GM19452 (cell line): ENCODE results near the gene LSP1.
"Not testable (repeated sequence)": the region's sequence is repeated elsewhere in the genome, so short reads cannot be mapped to it uniquely, and the experiment has no call there.

Source experiments
- ATAC-seq: cut with Tn5 transposase; IDR thresholded peaks from one replicate; pipeline ENCODE4 v1.9.1; 2021; ENCODE audit not compliant: unreplicated experiment

LSP1 gene, protein sequence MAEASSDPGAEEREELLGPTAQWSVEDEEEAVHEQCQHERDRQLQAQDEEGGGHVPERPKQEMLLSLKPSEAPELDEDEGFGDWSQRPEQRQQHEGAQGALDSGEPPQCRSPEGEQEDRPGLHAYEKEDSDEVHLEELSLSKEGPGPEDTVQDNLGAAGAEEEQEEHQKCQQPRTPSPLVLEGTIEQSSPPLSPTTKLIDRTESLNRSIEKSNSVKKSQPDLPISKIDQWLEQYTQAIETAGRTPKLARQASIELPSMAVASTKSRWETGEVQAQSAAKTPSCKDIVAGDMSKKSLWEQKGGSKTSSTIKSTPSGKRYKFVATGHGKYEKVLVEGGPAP

DNA sequence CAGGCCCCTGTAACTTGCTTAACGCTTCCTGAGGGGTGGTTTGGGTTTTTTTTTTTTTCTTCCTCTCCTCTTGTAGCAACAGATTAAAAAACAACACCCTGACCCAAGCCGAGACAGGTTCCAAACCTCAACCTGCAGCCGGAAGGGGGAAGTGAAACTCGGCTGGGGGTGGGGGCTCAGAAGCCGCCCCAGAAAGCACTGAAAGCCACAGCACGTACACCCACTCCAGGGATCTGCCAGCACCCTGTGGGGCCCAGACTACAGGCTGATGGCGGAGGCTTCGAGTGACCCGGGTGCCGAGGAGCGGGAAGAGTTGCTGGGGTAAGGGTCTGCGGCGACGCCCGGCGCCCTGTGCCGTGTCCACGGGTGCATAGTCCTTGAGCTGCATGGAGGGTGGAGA lies at the start of gene LSP1:
Gene LSP1, plus strand, starts transcription at position 208 of the 400 bp plus-strand sequence. Its CDS starts 61 bp downstream, at position 269.
- ATAC-seq: peak; percentile 38

DNA sequence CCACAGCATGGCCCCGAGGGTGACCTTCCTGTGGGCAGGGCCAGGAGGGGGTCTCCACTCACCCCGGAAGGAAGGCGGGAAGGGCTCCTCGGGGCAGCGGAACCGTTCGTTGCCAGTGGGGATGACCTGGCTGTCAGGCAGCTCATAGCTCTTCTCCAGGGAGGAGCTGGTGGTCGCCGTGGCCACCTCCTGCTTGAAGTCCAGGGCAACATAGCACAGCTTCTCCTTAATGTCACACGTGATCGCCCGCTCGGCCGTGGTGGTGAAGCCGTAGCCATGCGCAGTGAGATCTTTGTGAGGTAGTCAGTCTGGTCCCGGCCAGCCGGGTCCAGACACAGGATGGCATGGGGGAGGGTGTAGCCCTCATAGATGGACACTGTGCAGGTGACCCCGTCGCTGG lies 49.6 kb upstream of the LSP1 start:
- no peak for ATAC-seq

DNA sequence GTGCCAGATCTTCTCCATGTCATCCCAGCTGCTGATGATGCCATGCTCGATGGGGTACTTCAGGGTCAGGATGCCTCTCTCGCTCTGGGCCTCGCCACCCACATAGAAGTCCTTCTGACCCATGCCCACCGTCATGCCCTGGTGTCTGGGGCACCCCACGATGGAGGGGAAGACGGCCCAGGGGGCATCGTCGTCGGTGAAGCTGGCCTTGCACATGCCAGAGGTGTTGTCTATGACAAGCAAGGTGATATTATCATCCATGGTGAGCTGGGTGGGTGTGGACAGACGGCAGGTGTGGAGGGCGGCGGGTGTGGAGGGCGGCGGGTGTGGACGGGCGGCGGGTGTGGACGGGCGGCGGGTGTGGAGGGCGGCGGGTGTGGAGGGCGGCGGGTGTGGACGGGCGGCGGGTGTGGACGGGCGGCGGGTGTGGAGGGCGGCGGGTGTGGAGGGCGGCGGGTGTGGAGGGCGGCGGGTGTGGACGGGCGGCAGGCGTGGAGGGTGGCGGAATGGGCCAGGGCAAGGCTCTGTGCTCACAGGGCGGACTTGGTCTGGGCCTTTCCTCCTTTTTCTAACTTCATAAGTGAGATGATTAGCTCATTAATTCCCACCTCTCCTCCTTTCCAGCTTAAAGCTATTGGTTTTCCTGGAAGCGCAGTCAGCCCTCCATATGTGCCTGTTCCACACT lies 48.9 kb upstream of the LSP1 start:
- ATAC-seq: not testable (repeated sequence)

DNA sequence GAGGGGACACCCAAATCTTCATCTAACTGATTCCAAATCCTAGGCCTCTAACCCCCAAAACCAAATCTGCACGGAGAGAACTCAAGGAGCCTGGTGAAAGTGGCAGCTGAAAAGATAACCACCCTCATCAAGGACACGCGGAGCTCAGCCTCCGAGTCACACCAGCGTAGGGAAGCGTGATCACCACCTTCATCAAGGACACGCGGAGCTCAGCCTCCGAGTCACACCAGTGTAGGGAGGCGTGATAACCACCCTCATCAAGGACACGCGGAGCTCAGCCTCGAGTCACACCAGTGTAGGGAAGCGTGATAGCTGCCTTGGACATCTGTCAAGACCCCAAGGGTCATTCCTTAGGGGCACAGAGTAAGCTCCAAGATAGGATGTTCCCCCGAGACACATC lies 47.4 kb upstream of the LSP1 start:
- no peak for ATAC-seq

DNA sequence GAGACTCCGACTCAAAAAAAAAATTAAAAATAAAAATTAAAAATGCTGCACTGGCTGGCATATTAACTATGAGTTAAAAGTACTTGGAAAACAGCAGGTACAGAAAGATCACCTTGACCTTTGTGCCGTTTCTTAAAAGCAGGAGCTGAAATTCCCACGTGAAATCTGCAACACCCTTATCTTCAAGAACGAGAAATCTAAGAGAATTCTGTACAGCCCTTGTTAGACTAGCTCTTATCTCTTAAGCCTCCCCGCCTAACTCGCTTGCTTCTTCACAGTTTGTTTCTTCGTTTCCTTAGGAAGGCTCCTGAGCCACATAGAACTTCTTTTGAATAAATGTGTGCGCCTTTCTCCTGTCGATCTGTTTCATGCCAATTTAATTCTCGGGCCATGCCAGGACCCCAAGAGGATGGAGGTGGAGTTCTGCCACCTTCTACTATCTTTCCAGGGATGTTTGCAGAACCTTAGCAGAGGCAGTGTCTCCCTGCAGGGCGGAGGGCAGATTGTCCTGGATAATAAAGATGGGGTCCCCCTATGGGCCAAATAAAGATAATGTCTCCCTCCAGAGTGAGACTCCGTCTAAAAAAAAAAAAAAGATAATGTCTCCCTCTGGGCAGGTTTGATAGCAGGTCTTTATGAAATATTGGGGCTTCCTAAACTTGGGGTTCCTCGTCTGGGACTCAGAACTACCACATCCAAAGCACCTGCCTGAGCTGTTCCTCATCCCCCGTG lies 45.5 kb upstream of the LSP1 start:
- no peak for ATAC-seq

DNA sequence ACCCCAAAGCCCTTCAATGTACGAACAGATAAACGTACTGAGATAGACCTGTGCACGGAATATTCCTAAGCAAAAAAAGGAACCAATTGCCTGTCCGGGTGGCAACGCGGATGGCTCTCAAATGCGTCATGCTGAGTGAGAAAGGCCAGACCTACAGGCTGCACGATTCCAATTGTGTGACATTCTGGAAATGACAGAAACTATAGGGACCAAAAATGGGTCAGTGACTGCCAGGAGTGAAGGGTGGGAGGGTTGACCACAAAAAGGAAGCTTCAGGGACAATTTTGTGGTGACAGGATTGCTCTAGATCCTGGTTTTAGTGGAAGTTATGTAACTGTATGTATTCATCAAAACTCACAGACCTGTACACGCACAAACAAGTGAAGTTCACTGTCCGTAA lies 42.1 kb upstream of the LSP1 start:
- no peak for ATAC-seq

DNA sequence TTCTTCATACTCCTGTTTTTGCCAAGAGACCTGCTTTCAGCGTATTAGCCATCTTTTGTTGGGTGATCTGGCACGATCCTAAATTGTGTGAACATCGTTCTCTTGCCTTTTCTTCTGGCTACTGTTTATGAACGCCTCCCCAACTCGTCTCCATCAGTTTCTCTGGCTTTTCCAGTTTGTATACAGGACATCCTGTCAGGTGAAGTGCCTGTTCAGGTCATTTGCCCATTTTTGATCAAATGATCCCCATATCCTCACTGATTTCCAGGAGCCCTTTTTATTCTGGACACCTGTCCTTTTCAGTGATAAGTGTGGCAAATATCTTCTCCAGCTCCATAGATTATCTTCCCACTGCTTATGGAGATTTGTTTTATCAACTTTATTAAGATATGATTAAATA lies 40.6 kb upstream of the LSP1 start:
- no peak for ATAC-seq

DNA sequence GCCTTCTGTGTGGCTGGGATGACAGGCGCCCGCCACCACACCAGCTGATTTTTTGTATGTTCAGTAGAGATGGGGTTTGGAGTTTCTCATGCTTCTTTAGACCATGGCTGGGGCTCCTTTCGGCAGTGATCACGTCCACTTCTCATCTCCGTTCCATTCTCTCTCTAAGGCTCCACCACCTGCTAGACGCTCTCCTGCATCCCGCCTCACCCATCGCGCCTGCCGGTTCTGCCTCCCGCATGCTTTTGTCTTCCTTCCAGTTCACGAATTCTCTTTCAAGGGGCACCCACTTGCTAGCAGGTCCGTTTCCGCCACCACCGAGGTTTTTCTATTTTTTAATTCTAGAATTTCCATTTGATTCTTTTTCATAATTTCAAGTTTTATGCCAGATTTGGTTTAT lies 40.1 kb upstream of the LSP1 start:
- ATAC-seq: no peak

DNA sequence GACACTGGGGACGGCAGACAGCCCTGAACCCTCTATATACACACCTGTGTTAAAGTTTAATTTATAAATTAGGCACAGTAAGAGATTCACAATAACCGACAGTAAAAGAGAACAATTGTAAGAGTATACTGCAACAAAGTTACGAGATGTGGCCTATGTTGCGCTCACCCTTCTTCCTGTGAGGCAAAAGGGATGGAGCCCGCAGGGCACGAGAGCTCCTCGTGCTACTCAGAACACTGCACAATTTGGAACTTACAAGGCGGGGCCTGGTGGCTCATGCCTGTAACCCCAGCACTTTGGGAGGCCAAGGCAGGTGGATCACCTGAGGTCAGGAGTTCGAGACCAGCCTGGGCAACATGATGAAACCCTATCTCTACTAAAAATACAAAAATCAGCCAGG lies 39.5 kb upstream of the LSP1 start:
- not testable (repeated sequence) for ATAC-seq

DNA sequence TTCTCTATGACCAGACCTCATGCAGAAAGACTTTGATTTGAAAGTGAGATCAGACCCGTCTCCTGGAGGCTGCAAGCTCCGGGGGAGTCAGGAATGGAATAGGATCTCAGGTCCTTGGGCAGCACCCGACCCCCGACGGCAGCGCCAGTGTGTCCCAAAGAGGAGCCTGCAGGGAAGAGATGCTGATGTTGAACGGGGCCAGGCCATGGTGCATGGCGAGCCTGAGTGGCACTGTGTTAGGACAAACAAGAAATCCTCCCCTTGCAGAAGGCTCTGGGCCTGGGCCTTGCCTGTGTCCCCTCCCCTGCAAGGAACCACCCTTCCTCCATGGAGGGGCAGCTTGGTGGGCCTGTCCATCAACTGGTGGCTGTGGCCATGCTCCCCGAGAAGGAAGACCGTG lies 38.2 kb upstream of the LSP1 start:
- ATAC-seq: no peak

DNA sequence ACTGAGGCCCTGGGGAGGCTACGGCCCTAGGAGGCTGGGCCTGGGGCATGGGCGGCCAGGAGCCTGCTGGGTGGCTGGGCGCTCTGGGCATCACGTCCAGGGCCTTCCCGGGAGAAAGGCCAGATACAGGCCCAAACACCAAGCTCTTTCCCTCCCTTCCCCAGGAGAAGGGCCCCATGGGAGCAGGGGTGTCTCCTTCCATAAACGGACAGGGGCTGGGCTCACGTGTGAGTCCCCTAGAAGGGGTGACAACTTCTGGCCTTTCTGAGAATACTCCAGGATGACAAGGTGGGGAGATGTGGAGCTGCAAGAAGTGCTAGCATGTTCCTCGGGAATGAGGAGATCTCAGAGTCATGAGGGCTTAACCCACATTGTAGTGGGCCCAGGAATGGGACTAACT lies 37.6 kb upstream of the LSP1 start:
- ATAC-seq: no peak

DNA sequence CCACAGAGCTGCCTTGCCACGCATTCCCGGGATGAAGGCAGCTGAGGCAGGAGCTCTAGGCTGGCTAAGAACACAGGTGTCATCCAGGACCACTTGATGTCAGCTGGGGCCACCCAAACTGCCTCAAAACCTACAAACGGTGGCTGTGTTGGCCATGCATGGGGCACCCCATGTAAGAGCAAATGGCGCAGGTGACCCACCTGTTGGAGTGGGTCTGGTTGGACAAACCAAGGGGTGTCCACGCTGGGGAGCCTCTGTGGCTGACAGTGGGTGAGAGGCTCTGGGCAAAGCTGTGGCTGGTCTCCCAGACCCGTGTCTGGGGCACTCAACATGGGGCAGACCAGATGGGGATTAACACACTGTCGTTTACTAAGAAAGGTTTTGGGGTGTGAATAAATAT lies 37.1 kb upstream of the LSP1 start:
- no peak for ATAC-seq

DNA sequence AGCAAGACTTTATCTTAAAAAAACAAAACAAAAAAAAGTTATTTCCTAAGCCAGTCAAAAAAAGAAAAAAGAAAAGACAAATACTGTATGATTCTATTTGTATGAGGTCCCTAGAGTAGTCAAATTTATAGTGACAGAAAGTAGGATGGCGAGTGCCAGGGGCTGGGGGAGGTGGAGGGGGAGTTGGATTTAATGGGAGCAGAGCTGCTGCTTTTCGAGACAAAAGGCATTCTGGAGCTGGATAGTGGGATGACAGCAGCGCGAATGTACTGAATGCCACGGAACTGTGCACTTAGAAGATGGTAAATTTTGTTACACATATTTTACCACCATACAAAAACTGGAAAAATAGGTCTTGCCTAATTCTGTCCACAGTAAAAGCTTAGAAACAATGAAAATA lies 35.9 kb upstream of the LSP1 start:
- ATAC-seq: no peak

DNA sequence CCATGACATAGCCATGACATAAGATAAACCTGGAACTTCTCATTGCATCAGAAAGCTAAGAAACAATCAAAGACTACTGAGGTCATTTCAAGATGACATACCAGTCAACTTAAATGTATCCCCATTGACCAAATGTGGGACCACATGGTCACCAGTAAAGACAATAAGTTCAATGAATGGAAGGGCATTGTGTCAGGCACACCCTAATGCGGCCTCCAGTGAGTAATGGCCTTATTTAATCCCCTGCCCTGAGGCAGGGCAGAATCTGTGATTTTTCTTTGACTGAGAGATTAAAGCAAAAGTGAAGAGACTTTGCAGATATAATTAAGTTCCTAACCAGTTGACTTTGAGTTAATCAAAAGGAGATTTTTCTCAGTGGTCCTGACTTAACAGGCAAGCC lies 35.4 kb upstream of the LSP1 start:
- no peak for ATAC-seq

DNA sequence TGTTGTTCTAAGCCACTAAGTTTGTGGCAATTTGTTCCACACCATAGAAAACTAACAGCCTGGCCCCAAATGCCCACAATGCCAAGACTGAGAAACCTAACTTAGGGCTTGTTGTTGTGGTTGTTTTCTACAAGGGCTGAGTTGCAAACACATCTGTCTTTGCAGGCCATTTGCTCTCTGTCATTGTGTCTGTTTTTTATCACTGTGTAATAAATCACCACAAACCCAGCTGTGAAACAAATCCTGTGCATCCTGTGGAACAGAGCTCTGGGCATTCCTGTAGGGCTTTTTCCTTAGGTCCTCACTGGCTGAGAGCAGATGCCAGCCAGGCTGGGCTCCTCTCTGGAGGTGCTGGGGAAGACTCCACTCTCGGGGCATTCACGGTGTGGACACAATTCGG lies 33.8 kb upstream of the LSP1 start:
- no peak for ATAC-seq

DNA sequence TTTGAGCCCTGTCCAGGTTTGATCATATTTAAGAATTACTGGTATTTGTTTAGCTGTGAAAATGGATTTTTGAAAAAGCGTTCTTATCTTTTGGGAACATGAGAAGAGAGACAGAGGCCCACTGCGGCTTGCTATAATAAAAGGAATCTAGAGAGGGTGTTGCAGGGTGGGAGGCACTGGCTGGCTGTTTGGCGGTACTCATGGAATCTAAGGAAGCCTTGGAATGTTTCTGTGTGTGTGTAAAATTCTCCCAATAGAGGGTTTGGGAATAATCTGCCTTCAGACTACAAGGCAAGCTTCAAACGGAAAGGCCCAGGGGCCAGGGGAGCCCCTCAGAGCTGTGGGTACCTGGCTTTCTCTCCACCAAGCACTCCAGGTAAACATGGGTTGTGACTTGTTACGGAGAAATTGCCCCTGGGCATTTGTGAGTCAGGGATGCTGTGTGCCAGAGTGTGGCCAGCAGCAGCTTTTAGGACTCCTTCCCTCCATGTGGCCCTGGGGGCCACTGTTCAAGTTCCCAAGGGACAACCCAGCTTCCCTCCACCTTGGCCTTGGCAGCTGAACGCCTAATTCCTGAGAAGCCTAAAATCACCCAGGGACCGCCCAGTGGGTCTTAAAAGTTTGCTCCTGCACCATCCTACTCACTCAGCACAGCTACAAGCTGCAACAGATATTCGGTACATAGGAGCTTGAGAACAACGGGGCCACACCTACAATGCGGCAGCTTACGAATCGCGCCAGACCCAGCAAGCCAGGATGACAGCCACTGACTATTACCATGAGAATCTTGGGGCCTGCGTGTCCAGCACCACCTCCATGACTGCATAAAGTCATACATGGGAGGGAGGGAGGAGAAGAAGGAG lies 32.2 kb upstream of the LSP1 start:
- ATAC-seq: no peak

DNA sequence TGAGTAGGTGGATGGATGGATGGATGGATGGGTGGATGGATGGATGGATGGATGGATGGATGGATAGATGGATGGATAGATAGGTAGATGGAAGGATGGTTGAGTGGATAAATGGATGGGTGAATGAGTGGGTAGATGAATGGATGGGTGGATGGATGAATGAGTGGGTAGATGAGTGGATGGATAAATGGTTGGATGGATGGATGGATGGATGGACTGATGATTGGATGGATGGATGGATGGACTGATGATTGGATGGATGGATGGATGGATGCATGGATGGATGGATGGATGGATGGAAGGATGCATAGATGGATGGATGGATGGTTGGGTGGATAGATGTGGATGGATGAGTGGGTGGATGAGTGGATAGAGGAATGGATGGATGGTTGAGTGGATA lies 31.3 kb upstream of the LSP1 start:
- no peak for ATAC-seq

DNA sequence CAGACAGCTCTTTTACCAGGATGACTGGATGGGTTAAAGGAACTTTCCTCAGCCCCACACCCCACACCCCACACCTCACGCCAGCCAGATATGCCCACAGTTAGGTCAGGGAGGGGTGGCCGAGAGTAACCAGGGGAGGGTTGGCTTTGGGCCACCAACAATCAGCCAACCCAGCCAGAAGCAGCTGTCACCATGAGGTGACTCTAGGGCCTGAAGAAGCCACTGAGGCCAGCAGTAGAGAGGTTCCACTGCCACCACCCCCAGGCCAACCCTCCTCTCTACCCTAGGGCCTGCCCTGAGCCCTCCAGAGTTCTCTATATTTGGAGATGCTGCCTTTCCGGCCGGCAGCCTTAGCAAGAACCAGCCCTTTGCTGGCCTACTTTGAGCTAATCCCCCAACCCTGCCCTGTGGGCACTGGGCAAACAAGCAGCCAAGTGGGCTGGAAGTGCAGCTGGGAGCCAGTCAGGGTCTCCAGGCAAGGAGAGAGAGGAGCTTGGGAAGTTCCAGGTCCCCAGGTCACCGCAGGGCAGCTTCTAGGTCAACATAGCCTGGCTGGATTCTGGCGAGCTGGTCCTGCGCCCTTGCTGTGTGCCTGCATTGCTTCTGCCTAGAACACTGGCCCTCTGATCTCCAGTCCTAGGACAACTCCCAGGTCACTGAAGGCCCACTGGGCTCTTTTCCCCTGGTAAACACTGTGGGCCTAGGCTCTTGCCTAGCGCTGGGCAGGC lies 30.1 kb upstream of the LSP1 start:
- ATAC-seq: no peak

DNA sequence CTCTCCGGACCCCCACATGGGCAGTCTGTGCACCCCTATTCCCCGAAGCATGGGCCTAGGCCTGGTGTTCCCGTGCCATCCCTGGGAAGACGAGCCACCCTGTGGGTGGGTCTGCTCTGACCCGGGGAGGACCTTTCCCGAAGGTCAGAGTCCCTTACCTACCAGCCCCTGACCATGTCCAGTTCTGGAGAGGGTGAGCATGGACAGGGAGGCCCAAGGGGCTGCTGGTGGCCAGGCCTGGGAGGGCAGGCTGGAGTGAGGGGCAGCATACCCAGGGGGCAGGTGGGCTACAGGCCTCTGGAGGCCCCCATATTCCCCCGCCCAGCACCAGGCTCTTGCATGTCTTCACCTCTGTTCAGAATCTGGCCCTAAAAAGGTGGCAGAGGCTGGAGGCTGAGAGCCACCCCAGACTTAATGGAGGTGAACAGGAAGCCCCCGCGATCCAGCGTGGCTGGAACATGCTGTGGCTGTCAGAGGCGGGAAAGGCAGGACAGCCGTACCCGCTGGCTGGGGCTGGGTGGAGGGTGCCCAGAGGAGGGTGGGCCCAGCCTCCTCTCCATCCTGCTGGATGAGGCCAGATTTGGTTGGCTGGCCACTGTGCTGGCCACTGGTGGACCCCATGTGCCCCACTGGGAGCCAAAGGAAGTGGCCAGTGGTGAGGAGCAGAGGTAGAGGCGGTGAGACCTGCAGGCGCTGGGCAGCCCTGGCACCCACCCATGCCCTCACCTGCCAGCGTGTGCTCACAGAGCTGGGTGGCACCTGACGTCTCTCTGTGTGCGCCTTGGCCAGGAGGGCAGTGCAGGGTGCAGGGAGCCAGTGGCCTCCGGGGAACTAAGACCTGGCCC lies 29.3 kb upstream of the LSP1 start:
- ATAC-seq: no peak
